22Rv1 (cell line): ENCODE results near the gene DOC2B.

Experiments used
- CTCF ChIP-seq: fragments of 450-650 bp; IDR thresholded peaks from 2 replicates; pipeline ENCODE4 v1.5.1; 2017; ENCODE audit warnings: mild to moderate bottlenecking
- ZFX ChIP-seq: fragments of 450-650 bp; IDR thresholded peaks from 2 replicates; pipeline ENCODE4 v1.6.1; 2017; ENCODE audit warnings: antibody characterized with exemption, borderline replicate concordance

- TF ChIP-seq CTCF (no peak), ZFX (no peak)
Observed at GRCh38 chr17:197352-197751, 15.9 kb upstream of the DOC2B start.
